Stimulated activated CD4-positive, alpha-beta T cell treated with anti-CD3 and anti-CD28 coated beads, Interleukin-4, amount 100 ng/mL, for 48 hours (primary cell): Measurements from ENCODE around the gene INHBB.

Source experiments
- DNase-seq, 2 donors: peaks; one replicate each; pipeline ENCODE4 v3.0.0-alpha.2; 2020; ENCODE audit warnings: low read depth in 2 of 2

INHBB gene

DNA sequence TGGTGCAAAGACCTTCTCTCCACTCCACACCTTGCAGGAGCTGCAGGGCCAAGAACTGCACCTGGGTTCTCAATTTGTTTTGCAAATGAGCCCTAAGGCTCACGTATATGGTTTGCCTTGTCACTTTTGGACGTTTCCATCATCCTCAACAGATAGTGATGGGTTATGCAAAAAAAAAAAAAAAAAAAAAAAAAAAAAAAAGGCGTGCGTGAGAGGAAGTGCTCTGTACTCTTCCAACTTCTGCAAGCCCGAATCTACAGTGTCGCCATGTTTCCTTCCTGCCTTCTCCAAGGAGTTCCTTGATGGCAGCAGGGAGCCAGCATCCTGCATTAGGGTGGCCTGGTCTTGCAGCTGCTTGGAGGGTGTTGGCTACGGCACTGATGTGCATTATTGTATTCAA, 4.0 kb upstream of the INHBB start:
- DNase-seq: no peak

DNA sequence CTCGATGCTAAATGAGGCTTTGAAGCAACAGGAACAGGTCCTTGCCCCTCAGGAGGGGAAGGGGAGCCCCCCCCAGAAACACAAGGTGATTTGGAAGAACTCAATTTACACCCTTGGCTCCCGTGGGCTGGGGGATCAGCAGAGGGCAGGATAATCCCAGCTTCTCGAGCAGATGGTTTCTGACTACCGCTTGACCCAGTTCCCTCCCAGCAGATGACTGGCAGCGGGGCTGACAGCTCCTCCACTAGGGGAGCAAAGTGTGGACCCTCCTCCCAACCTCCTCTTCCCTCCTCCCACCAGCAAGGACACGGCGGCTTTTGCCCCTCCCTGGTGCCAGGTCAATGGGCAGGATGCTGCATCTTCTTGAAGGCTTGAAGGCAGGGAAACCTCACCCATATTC, 3.5 kb upstream of the INHBB start:
- DNase-seq: no peak

GRCh38 chr2:120343100-120343432, 2.9 kb upstream of the INHBB start:
- DNase-seq: no peak

DNA sequence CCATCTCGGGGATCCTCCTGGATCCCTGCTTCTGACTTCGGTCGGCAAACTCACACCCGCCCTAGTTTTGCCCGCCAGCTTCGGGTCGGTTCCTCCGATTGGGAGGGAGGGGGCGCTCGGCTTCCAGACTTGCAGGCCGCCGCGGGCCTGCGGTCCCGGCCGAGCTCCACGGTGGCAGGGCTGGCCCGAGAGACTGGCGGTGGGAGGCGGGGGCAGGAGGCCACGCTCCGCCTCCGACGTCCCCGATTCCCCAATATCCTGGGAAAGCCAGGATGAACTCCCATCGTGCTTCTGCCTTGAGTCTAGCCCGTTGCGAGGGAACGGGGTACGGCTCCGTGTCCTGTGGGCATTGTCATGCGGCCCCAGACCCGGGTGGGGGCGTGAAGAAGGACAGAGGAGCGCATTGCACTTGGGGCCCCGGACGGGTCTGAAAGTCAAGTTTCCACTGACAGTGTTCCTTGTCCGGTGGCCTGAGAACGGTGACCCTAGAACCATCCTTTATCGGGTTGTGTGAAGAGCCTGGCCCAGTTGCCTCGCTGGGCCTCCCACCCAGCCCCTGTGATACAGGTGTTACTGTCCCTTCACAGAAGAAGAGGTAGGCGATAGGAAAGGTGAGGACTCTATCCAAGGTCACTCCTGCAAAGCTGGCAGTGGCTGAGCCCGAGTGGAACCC, 2.4 kb upstream of the INHBB start:
- peak; percentile 56 to 59 for DNase-seq

DNA sequence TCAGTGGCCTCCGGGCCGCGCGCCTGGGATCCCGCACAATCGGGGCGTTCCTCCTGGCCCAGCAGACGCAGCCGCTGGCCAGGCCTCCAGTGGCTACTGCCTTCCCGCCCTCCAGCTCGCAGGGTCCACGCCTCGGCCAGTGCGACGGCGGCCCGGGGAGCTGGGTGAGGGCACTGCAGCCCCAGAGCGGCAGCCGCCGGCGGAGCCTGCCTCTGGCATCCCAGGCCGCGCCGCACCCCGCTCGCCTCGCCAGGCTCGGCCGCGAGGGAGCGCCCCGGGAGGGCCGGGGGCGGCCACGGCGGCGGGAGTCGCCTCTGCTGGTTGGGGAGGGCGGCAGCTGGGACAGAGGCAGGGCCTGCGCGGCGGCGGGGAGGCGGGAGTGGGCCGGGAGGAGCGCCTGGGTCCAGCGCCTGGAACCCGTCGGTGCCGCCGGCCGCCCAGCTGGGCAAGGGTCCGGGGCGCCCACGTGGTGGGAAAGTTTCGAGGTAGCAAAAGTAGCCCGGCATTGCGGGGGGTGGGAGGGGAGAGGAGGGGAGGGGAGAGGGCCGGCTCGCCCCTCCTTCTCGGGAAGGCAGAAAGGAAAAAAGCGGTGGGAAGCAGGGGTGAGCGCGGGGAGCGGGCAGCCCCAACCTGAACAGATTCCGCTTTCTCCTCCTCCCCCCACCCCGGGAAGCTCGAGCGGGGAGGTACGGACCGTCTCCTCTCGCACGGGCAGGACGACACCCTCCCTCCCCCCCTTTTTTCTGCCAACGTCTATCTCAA, 1.5 kb upstream of the INHBB start:
- DNase-seq: no peak

- no peak for DNase-seq
Observed at GRCh38 chr2:120344976-120345581, 857 bp upstream of the INHBB start.

- DNase-seq: no peak
Observed at GRCh38 chr2:120345608-120346007, 328 bp upstream of the INHBB start.

DNA sequence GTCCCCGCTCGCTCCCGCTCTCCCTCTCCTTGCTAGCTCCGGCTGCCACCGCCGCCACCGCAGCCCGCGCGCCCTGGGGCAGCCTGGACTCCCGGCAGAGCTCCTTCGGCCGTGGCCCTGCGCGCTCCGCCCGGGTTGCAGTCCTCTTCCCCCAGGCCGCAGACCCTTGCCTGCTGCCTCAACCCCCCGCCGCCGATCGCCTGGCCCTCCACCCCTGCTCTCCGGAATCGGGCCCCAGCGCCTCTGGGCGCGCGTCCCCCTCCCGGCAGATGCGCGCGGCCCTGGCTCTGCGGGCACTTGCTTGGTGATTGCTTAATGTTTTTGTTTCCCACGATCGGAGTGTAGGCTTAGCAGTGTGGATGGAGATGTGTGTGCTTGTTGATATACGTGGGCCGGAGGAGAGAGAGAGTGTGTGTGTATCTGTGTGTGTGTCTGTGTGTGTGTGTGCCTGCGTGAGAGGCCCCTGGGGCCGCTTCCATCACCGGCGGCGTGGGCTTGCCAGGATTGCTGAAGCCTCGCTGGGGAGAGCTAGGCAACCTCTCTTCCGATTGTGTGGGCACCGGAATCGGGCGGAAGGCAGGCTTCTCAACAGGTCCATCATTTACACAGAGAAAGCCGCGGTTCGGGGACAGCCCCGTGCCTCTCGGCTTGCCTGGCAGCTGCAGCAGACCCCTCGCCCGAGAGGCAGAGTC, 877 bp downstream of the INHBB start:
- DNase-seq: no peak

GRCh38 chr2:120347396-120348060, 1.6 kb downstream of the INHBB start:
- no peak for DNase-seq

DNA sequence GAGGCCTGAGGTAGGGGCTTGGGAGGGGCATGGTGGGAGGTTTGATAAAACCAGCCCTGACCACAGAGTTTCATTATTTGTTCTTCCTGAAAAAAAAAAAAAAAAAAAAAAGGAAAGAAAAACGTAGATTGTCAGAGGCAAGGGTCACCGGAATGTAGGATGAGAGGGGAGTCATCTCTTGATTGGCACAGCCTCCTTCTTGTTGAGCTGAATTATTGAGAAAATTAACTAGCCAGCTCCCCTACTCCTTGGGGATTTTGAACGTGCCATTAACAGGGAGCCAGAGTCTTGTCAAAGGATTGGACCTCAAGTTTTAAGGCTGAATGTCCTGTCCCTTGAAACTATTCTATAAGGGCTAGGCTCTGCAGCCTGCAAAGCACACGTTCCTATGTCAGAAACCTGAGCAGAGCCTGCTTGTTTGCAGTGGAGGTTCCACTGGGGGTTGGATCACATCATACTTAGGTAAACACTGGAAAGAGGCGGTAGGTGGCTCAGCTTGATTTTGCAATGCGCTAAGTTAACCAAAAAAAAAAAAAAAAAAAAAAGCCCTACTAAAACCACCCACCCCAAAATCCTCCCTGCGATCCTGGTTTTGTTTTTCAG, 2.3 kb downstream of the INHBB start:
- no peak for DNase-seq

DNA sequence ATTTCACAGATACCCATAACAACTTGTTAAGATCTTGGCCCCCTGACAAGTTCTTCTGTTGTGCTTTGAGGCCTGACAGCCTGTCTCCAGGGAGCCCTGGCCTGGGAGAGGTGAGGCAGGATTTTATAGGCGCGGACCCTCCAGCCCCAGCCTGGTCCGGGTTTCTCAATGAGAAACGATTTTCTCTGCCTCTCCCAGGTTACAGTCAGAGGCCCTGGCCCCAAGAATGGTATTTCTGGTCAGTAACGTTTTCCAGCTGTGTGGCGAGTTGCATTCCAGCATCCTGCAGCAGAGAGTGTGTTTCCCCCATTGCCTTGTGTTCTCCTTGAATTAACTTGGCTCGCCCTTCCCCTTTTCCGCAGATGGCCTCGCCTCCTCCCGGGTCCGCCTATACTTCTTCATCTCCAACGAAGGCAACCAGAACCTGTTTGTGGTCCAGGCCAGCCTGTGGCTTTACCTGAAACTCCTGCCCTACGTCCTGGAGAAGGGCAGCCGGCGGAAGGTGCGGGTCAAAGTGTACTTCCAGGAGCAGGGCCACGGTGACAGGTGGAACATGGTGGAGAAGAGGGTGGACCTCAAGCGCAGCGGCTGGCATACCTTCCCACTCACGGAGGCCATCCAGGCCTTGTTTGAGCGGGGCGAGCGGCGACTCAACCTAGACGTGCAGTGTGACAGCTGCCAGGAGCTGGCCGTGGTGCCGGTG, 3.0 kb downstream of the INHBB start:
- no peak for DNase-seq

- DNase-seq: no peak
Observed at GRCh38 chr2:120349440-120349921, 3.5 kb downstream of the INHBB start.

GRCh38 chr2:120350080-120350479, 4.1 kb downstream of the INHBB start:
- no peak for DNase-seq

DNA sequence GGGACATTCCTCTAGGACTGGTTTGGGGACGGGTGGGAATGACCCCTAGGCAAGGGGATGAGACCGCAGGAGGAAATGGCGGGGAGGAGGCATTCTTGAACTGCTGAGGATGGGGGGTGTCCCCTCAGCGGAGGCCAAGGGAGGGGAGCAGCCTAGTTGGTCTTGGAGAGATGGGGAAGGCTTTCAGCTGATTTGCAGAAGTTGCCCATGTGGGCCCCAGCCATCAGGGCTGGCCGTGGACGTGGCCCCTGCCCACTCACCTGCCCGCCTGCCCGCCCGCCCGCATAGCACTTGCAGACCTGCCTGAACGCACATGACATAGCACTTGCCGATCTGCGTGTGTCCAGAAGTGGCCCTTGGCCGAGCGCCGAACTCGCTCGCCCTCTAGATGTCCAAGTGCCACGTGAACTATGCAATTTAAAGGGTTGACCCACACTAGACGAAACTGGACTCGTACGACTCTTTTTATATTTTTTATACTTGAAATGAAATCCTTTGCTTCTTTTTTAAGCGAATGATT, 4.9 kb downstream of the INHBB start:
- no peak for DNase-seq

DNA sequence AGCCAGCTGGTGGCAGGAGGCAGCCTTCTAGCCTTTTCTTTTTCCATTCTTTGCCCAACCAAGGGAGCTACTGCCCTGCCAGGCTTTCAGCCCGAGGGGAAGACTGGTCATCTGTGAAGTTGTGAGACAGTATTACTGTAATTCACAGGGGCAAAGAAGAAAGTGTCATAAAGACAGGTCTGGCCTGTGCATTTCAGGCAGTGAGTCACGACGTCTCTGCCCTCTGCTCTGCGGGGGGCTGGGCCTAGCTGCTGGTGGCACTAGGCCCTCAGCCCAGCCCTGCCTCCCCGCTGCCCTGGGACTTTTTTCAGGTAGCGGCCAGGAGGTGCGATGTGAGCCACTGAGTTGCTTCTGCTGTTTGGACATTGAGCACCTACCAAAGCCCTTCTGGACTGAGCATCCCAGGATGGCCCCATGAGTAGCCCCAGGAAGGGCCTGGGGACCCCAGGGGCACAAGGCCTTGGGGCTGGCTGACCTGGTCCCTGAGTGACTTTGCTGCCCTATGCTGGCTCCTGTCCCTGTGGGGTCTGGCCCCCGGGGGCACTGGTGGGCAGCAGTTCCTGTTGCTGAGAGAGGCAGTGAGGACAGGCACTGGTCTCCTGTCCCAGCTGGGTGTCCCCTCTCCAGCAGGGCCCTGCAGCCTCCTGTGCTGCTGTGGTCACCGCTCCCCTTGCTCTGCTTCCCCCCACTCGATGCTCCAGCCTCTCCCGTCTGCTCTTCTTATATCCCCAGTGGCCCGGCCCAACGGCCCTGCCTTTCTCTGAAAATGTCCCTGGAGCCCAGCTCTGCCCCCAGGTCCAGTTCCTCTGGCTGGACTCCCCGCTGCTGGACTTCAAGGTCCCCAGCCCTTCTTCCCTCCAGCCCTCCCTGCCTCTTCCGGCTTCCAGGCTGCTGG, 7.0 kb downstream of the INHBB start:
- DNase-seq: no peak

- DNase-seq: no peak
Observed at GRCh38 chr2:120353591-120353898, 7.6 kb downstream of the INHBB start.

DNA sequence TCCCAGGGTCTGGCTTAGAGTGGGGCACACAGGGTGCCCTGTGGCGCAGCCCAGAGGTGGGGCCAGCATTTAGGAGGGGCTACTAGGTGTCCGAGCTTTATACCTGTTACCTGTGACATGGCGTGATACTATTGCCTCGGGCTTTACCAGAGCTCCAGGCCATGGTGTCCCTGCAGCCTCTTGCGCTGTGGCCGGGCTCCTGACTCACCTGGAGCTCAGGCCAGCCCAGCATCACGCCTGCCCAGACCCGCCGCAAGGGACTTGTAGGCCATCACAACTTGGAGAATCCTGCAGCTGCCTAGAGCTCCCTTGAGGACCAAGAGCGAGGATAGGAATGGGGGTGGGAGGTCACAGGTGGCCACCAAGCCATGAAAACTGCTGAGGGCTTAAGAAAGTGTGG, 8.0 kb downstream of the INHBB start:
- no peak for DNase-seq

DNA sequence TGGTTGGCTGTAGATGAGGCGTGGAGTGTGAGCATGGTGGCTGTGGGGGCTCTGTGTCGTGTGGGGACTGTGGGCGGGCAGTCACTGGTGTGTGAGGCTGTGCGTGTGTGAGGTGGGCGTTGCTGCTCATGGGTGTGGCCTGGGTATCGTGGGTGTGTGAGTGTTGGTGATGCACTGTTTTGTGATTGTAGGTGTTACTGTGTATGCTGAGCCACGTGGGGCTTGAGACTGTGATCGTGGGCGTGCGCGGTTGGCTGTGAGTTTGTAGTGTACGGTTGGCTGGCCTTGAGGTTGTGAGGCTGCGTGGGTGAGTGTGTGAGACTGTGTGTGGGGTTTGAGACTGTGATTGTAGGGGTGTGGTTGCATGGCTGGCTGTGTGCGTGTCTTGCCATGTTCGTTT, 8.5 kb downstream of the INHBB start:
- no peak for DNase-seq

- DNase-seq: no peak
Observed at GRCh38 chr2:120354935-120355779, 9.2 kb downstream of the INHBB start.
